MM.1S (cell line): ENCODE data around the gene RFPL3.

ENCODE experiments used
- DNase-seq: peaks from one replicate; pipeline ENCODE4 v3.0.0-alpha.2; 2015
- H2AFZ ChIP-seq: fragments of 300-600 bp; sonication (generic); 2 replicates; pipeline ENCODE4 v1.6.0; 2016; ENCODE audit warnings: antibody characterized with exemption, low read length
- H3F3A ChIP-seq: fragments of 300-600 bp; sonication (generic); 2 replicates; pipeline ENCODE4 v1.6.1; 2016; ENCODE audit warnings: mild to moderate bottlenecking, antibody characterized with exemption, low read length, moderate library complexity, mixed read lengths; ENCODE audit not compliant: insufficient read depth
- H3K27ac ChIP-seq: fragments of 300-600 bp; sonication (generic); 2 replicates; pipeline ENCODE4 v1.5.1; 2016; ENCODE audit warnings: mild to moderate bottlenecking, low read length
- H3K27me3 ChIP-seq: fragments of 300-600 bp; sonication (generic); replicated peaks from 2 replicates; pipeline ENCODE4 v1.6.0; 2016; ENCODE audit warnings: low read length; ENCODE audit not compliant: insufficient read depth
- H3K36me3 ChIP-seq: fragments of 300-600 bp; sonication (generic); replicated peaks from 2 replicates; pipeline ENCODE4 v1.6.1; 2016; ENCODE audit warnings: mild to moderate bottlenecking, low read length, mixed read lengths; ENCODE audit not compliant: insufficient read depth
- H3K4me1 ChIP-seq: fragments of 300-600 bp; sonication (generic); 2 replicates; pipeline ENCODE4 v1.6.1; 2016; ENCODE audit warnings: low read length, mixed read lengths
- H3K4me2 ChIP-seq: fragments of 300-600 bp; sonication (generic); 2 replicates; pipeline ENCODE4 v1.6.0; 2016; ENCODE audit warnings: low read depth, low read length
- H3K4me3 ChIP-seq: fragments of 300-600 bp; sonication (generic); 2 replicates; pipeline ENCODE4 v1.5.1; 2016; ENCODE audit warnings: low read length, mixed read lengths
- H3K79me2 ChIP-seq: fragments of 300-600 bp; sonication (generic); 2 replicates; pipeline ENCODE4 v1.6.1; 2016; ENCODE audit warnings: mixed run types, low read length, mixed read lengths
- H3K9ac ChIP-seq: fragments of 300-600 bp; sonication (generic); 2 replicates; pipeline ENCODE4 v1.6.1; 2016; ENCODE audit warnings: low read length, mixed read lengths
- H3K9me2 ChIP-seq: fragments of 300-600 bp; sonication (generic); replicated peaks from 2 replicates; pipeline ENCODE4 v1.6.1; 2016; ENCODE audit warnings: mild to moderate bottlenecking, low read length, mixed read lengths; ENCODE audit not compliant: insufficient read depth
- H3K9me3 ChIP-seq: fragments of 300-600 bp; sonication (generic); replicated peaks from 2 replicates; pipeline ENCODE4 v1.6.1; 2016; ENCODE audit warnings: mild to moderate bottlenecking, low read length, mixed read lengths; ENCODE audit not compliant: insufficient read depth
- H4K20me1 ChIP-seq: fragments of 300-600 bp; sonication (generic); 2 replicates; pipeline ENCODE4 v1.6.1; 2016; ENCODE audit warnings: mild to moderate bottlenecking, low read length, moderate library complexity, mixed read lengths; ENCODE audit not compliant: insufficient read depth
- CTCF ChIP-seq: fragments of 300-600 bp; sonication (generic); IDR thresholded peaks from 2 replicates; pipeline ENCODE4 v1.5.1; 2016; ENCODE audit warnings: antibody characterized with exemption, low read length, mixed read lengths
- EZH2 ChIP-seq: fragments of 300-600 bp; sonication (generic); optimal IDR thresholded peaks from 2 replicates; pipeline ENCODE3; 2017; ENCODE audit warnings: low read depth, mild to moderate bottlenecking, antibody characterized with exemption, low read length, mixed read lengths
- EZH2phosphoT487 ChIP-seq: fragments of 300-600 bp; sonication (generic); IDR thresholded peaks from 2 replicates; pipeline ENCODE4 v1.6.1; 2018; ENCODE audit warnings: antibody characterized with exemption, low read length

The RFPL3 gene

GRCh38 chr22:32338757-32339156 lies 18.9 kb upstream of the RFPL3 start:
- Histone ChIP-seq H3K9me2 (no peaks in the 10 kb centered on the region), H2AFZ (no peak overlapping the region), H3K4me1 (no peaks in the 10 kb centered on the region), H3K9me3 (no peaks in the 10 kb centered on the region), H4K20me1 (no peaks in the 10 kb centered on the region), H3K79me2 (no peaks in the 10 kb centered on the region), H3K36me3 (no peaks in the 10 kb centered on the region), H3K9ac (no peak overlapping the region), H3F3A (no peaks in the 10 kb centered on the region), H3K4me2 (no peak overlapping the region), H3K27ac (no peak overlapping the region), H3K27me3 (no peaks in the 10 kb centered on the region), H3K4me3 (no peak overlapping the region)
- TF ChIP-seq EZH2phosphoT487 (no peak), EZH2 (no peak), CTCF (no peak)
- DNase-seq: no peak

- Histone ChIP-seq H3K4me1 (no peaks in the 10 kb centered on the region), H3K27me3 (no peaks in the 10 kb centered on the region), H4K20me1 (no peaks in the 10 kb centered on the region), H3K9me2 (no peaks in the 10 kb centered on the region), H3K36me3 (no peaks in the 10 kb centered on the region), H3K4me3 (no peak overlapping the region), H3F3A (no peaks in the 10 kb centered on the region), H3K4me2 (no peak overlapping the region), H3K79me2 (no peaks in the 10 kb centered on the region), H3K27ac (no peak overlapping the region), H3K9me3 (no peaks in the 10 kb centered on the region), H2AFZ (no peak overlapping the region), H3K9ac (no peak overlapping the region)
- TF ChIP-seq CTCF (no peak), EZH2phosphoT487 (no peak), EZH2 (no peak)
- DNase-seq: no peak
Measured at GRCh38 chr22:32339190-32340012, 18.3 kb upstream of the RFPL3 start.

- no peaks in the 10 kb centered on the region for H3K79me2 ChIP-seq
- H3F3A ChIP-seq: no peaks in the 10 kb centered on the region
- no peaks in the 10 kb centered on the region for H3K4me1 ChIP-seq
- no peak overlapping the region for H3K4me2 ChIP-seq
- H3K9ac ChIP-seq: no peak overlapping the region
- H3K27me3 ChIP-seq: no peaks in the 10 kb centered on the region
- TF ChIP-seq EZH2phosphoT487 (no peak), CTCF (no peak), EZH2 (no peak)
- no peaks in the 10 kb centered on the region for H3K9me2 ChIP-seq
- no peaks in the 10 kb centered on the region for H4K20me1 ChIP-seq
- no peaks in the 10 kb centered on the region for H3K36me3 ChIP-seq
- DNase-seq: no peak
- no peak overlapping the region for H2AFZ ChIP-seq
- H3K27ac ChIP-seq: no peak overlapping the region
- H3K4me3 ChIP-seq: no peak overlapping the region
- no peaks in the 10 kb centered on the region for H3K9me3 ChIP-seq
Measured at GRCh38 chr22:32340411-32340810, 17.3 kb upstream of the RFPL3 start.
